WTC11 (cell line): ENCODE data around the gene RASGRP4. TPM values are rescaled to one million over a fixed set of nuclear protein-coding genes. Genes with fewer than 3 reads are reported as not detected.

Experiments
- ATAC-seq: fragments of 200-7000 bp; cut with Tn5 transposase; 2 replicates; pipeline ENCODE4 v1.10.0; 2021; ENCODE audit warnings: mild to moderate bottlenecking, moderate library complexity
- CTCF ChIA-PET: fragments of 300-600 bp; sonication (Branson Sonifier 250); formaldehyde crosslinking; loops from one replicate; lab custom pipeline; 2021; ENCODE audit warnings: antibody characterized with exemption; lab: Charles Lee
- POLR2A ChIA-PET: fragments of 350-600 bp; sonication (Branson Sonifier 250); formaldehyde crosslinking; loops from one replicate; lab custom pipeline; 2021; ENCODE audit warnings: antibody characterized with exemption; lab: Charles Lee
- DNase-seq: peaks from one replicate; pipeline ENCODE4 v3.0.0; 2021; ENCODE audit warnings: low spot score
- H3K27ac Mint-ChIP-seq: 2 replicates; pipeline ENCODE4 v1.8.0; 2021; ENCODE audit warnings: mixed read lengths
- H3K27me3 Mint-ChIP-seq: 2 replicates; pipeline ENCODE4 v1.8.0; 2021; ENCODE audit warnings: low read depth, mild to moderate bottlenecking, moderate library complexity, mixed read lengths
- H3K36me3 Mint-ChIP-seq: 2 replicates; pipeline ENCODE4 v1.8.0; 2021; ENCODE audit warnings: mixed read lengths
- H3K4me1 Mint-ChIP-seq: 2 replicates; pipeline ENCODE4 v1.8.0; 2022; ENCODE audit warnings: mixed read lengths
- H3K4me3 Mint-ChIP-seq: 2 replicates; pipeline ENCODE4 v1.8.0; 2021; ENCODE audit warnings: mild to moderate bottlenecking, moderate library complexity, mixed read lengths
- H3K9me3 Mint-ChIP-seq: 2 replicates; pipeline ENCODE4 v1.8.0; 2021; ENCODE audit warnings: mixed read lengths
- CBFB ChIP-seq: sonication (generic); formaldehyde crosslinking; IDR thresholded peaks from 2 replicates; pipeline ENCODE4 v1.8.1; 2022; ENCODE audit warnings: mild to moderate bottlenecking, low read depth, missing genetic modification reagents
- CREM ChIP-seq: sonication (generic); formaldehyde crosslinking; IDR thresholded peaks from 2 replicates; pipeline ENCODE4 v1.8.1; 2022; ENCODE audit warnings: mild to moderate bottlenecking, missing genetic modification reagents, moderate library complexity
- EMX1 ChIP-seq: fragments of 250-450 bp; sonication (Bioruptor Pico); IDR thresholded peaks from 2 replicates; pipeline ENCODE4 v1.8.0; 2021; ENCODE audit warnings: mild to moderate bottlenecking
- FOXP1 ChIP-seq: sonication (generic); formaldehyde crosslinking; IDR thresholded peaks from 2 replicates; pipeline ENCODE4 v1.8.0; 2022; ENCODE audit warnings: missing genetic modification reagents, mild to moderate bottlenecking, moderate library complexity, borderline replicate concordance
- GTF2I ChIP-seq: fragments of 250-450 bp; sonication (Bioruptor Pico); conservative IDR thresholded peaks from 2 replicates; pipeline ENCODE4 v1.4.0; 2021; ENCODE audit warnings: mild to moderate bottlenecking
- IRF2 ChIP-seq: sonication (generic); formaldehyde crosslinking; IDR thresholded peaks from 2 replicates; pipeline ENCODE4 v1.8.0; 2022; ENCODE audit warnings: low read depth, missing genetic modification reagents, borderline replicate concordance
- JUN ChIP-seq: sonication (generic); formaldehyde crosslinking; IDR thresholded peaks from 2 replicates; pipeline ENCODE4 v1.8.0; 2023; ENCODE audit warnings: mild to moderate bottlenecking, missing genetic modification reagents
- NFYB ChIP-seq: sonication (generic); formaldehyde crosslinking; conservative IDR thresholded peaks from 2 replicates; pipeline ENCODE4 v1.8.0; 2022; ENCODE audit warnings: low read depth, missing genetic modification reagents
- RELA ChIP-seq: sonication (generic); formaldehyde crosslinking; IDR thresholded peaks from 2 replicates; pipeline ENCODE4 v1.8.1; 2022; ENCODE audit warnings: missing genetic modification reagents, mild to moderate bottlenecking, borderline replicate concordance
- SP1 ChIP-seq: sonication (generic); formaldehyde crosslinking; conservative IDR thresholded peaks from 2 replicates; pipeline ENCODE4 v1.8.1; 2022; ENCODE audit warnings: missing genetic modification reagents
- ZNF121 ChIP-seq: sonication (generic); formaldehyde crosslinking; IDR thresholded peaks from 2 replicates; pipeline ENCODE4 v1.8.0; 2023; ENCODE audit warnings: missing genetic modification reagents
- ZNF263 ChIP-seq: sonication (generic); formaldehyde crosslinking; IDR thresholded peaks from 2 replicates; pipeline ENCODE4 v1.8.1; 2022; ENCODE audit warnings: low read depth, mild to moderate bottlenecking, moderate library complexity, missing genetic modification reagents
- ZNF317 ChIP-seq: sonication (generic); formaldehyde crosslinking; IDR thresholded peaks from 2 replicates; pipeline ENCODE4 v1.8.1; 2023; ENCODE audit warnings: low read depth, mild to moderate bottlenecking, moderate library complexity, missing genetic modification reagents, borderline replicate concordance
- ZNF396 ChIP-seq: fragments of 250-450 bp; sonication (Bioruptor Pico); IDR thresholded peaks from 2 replicates; pipeline ENCODE4 v1.8.0; 2021; ENCODE audit warnings: mild to moderate bottlenecking, moderate library complexity, borderline replicate concordance
- ZNF416 ChIP-seq: fragments of 250-450 bp; sonication (Bioruptor Pico); IDR thresholded peaks from 2 replicates; pipeline ENCODE4 v1.9.0; 2021; ENCODE audit warnings: mild to moderate bottlenecking, inconsistent platforms
- total RNA-seq: library from RNA; stranded (reverse); gene quantifications from 3 replicates; pipeline ENCODE4 v1.2.3, GENCODE V29; 2021
- TF ChIP-seq, protein P1 (sequence below): sonication (generic); formaldehyde crosslinking; IDR thresholded peaks from 2 replicates; pipeline ENCODE4 v1.8.1; 2023; ENCODE audit warnings: mild to moderate bottlenecking, moderate library complexity, missing genetic modification reagents
- TF ChIP-seq, protein P2 (sequence below): sonication (generic); formaldehyde crosslinking; IDR thresholded peaks from 2 replicates; pipeline ENCODE4 v1.8.1; 2022; ENCODE audit warnings: low read depth, missing genetic modification reagents, borderline replicate concordance
- TF ChIP-seq, protein P3 (sequence below): fragments of 250-450 bp; sonication (Bioruptor Pico); conservative IDR thresholded peaks from 2 replicates; pipeline ENCODE4 v1.9.0; 2021; ENCODE audit warnings: mild to moderate bottlenecking
- TF ChIP-seq, protein P4 (sequence below): sonication (generic); formaldehyde crosslinking; IDR thresholded peaks from 2 replicates; pipeline ENCODE4 v1.8.1; 2022; ENCODE audit warnings: mild to moderate bottlenecking, missing genetic modification reagents, moderate library complexity, borderline replicate concordance
- TF ChIP-seq, protein P5 (sequence below): sonication (generic); formaldehyde crosslinking; IDR thresholded peaks from 2 replicates; pipeline ENCODE4 v1.8.0; 2023; ENCODE audit warnings: missing genetic modification reagents
- TF ChIP-seq, protein P6 (sequence below): fragments of 250-450 bp; sonication (Bioruptor Pico); IDR thresholded peaks from 2 replicates; pipeline ENCODE4 v2.1.2; 2022; ENCODE audit warnings: mild to moderate bottlenecking, moderate library complexity
- TF ChIP-seq, protein P7 (sequence below): sonication (generic); formaldehyde crosslinking; IDR thresholded peaks from 2 replicates; pipeline ENCODE4 v1.8.1; 2022; ENCODE audit warnings: missing genetic modification reagents, borderline replicate concordance

The RASGRP4 gene
- total RNA-seq, 1 experiment from 2014 or later, result 2.5 TPM

DNA sequence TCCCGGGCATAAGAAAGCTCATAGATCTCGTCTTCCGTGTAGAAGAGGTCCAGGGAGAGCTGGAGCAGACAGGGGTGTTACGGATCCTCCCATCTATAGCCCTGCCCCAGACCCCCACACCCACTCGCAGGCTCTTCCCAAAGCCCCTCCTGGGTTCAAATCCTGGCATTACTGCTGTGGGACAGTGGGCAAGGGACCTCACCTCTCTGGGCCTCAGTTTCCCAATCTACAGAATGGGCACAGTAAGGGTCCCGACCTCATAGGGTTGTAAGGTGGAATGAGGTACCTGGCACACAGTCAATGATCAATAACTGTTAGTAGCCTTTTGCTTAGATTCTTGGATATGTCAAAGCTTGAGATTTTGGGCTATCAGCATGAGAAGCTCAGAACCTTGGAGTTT, 12.6 kb downstream of the RASGRP4 start:
- H3K9me3 Mint-ChIP-seq, result no peaks in the 10 kb centered on the region
- no peak for ATAC-seq
- TF ChIP-seq JUN (CRISPR knock-in tag), result no peak
- DNase-seq, result no peak
- no peak overlapping the region for H3K27ac Mint-ChIP-seq
- H3K27me3 Mint-ChIP-seq, result peaks cover 5% of the 10 kb centered on the region
- POLR2A ChIA-PET, result interaction anchor here (0.5 kb wide), 1 partner anchor 100 kb away, joined by 3 read pairs; no protein-coding TSS in a partner anchor
- peaks cover 11% of the 10 kb centered on the region for H3K4me1 Mint-ChIP-seq
- no peak overlapping the region for H3K4me3 Mint-ChIP-seq
- no peaks in the 10 kb centered on the region for H3K36me3 Mint-ChIP-seq
- CTCF ChIA-PET, result interaction anchor here (1.2 to 4.9 kb wide), 3 partner anchors 11 to 65 kb away, joined by 3 to 50 read pairs (median 12); partner anchors contain the start of genes FAM98C and RASGRP4

DNA sequence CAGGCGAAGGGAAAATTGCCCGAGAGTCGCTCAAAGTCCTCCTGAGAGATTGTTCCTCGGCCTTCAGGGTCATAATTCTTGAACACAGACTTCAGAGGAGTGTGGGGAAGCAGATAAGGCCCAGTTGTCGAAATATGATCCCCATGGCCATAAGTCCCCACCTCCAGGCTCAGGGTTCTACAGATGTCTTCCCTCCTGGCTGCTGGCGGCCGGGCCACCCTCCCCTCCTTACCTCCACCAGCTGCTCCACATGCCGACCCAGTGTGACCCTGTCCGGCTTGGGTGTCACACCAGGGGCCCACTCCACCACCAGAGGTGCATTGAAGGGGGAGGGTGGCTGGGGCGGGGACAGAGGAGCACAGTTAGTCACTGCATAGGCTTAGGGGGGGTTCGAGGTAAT, 13.1 kb downstream of the RASGRP4 start:
- no peak for TF ChIP-seq JUN (CRISPR knock-in tag)
- TF ChIP-seq, protein P1, sequence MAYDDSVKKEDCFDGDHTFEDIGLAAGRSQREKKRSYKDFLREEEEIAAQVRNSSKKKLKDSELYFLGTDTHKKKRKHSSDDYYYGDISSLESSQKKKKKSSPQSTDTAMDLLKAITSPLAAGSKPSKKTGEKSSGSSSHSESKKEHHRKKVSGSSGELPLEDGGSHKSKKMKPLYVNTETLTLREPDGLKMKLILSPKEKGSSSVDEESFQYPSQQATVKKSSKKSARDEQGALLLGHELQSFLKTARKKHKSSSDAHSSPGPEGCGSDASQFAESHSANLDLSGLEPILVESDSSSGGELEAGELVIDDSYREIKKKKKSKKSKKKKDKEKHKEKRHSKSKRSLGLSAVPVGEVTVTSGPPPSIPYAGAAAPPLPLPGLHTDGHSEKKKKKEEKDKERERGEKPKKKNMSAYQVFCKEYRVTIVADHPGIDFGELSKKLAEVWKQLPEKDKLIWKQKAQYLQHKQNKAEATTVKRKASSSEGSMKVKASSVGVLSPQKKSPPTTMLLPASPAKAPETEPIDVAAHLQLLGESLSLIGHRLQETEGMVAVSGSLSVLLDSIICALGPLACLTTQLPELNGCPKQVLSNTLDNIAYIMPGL (CRISPR knock-in tag), result no peak
- TF ChIP-seq CREM (CRISPR knock-in tag), result no peak
- TF ChIP-seq IRF2 (CRISPR knock-in tag), result no peak
- no peak for TF ChIP-seq RELA (CRISPR knock-in tag)
- no peak for TF ChIP-seq EMX1 (CRISPR knock-in tag)
- TF ChIP-seq FOXP1 (CRISPR knock-in tag), result no peak
- no peaks in the 10 kb centered on the region for H3K36me3 Mint-ChIP-seq
- ChIA-PET POLR2A (interaction anchor here (0.5 kb wide), 1 partner anchor 100 kb away, joined by 3 read pairs; no protein-coding TSS in a partner anchor), CTCF (interaction anchor here (4.9 kb wide), 1 partner anchor 10 kb away, joined by 50 read pairs; the partner anchor contains the start of gene FAM98C)
- H3K27me3 Mint-ChIP-seq, result peaks cover under 1% of the 10 kb centered on the region
- peaks cover 8% of the 10 kb centered on the region for H3K4me1 Mint-ChIP-seq
- H3K27ac Mint-ChIP-seq, result no peak overlapping the region
- ATAC-seq (no peak), DNase-seq (no peak)
- no peak overlapping the region for H3K4me3 Mint-ChIP-seq
- H3K9me3 Mint-ChIP-seq, result no peaks in the 10 kb centered on the region

DNA sequence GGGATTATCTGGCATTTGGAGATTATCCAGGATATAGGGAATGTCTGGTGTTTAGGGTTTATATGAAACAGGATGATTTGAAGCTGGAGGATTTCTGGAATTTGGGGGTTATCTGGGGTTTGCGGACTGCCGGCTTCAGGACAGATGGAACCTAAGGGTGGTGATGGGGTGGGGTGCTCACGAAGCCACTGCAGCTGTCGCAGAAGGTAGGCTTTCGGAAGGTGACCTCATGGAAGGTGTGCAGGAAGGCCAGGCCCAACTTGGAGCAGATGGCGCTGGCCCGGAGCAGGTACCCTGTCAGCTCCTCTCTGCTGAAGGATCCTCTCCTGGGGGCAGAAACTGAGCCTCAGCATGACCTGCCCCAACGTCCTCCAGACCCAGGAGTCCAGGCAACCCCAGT, 13.5 kb downstream of the RASGRP4 start:
- ChIA-PET POLR2A (no interaction called here), CTCF (interaction anchor here (4.9 kb wide), 1 partner anchor 10 kb away, joined by 50 read pairs; the partner anchor contains the start of gene FAM98C)
- no peaks in the 10 kb centered on the region for H3K9me3 Mint-ChIP-seq
- TF ChIP-seq ZNF263 (CRISPR knock-in tag), result no peak
- TF ChIP-seq ZNF317 (CRISPR knock-in tag), result no peak
- no peak for TF ChIP-seq ZNF416 (CRISPR knock-in tag)
- no peak for TF ChIP-seq ZNF396 (CRISPR knock-in tag)
- TF ChIP-seq, protein P2, sequence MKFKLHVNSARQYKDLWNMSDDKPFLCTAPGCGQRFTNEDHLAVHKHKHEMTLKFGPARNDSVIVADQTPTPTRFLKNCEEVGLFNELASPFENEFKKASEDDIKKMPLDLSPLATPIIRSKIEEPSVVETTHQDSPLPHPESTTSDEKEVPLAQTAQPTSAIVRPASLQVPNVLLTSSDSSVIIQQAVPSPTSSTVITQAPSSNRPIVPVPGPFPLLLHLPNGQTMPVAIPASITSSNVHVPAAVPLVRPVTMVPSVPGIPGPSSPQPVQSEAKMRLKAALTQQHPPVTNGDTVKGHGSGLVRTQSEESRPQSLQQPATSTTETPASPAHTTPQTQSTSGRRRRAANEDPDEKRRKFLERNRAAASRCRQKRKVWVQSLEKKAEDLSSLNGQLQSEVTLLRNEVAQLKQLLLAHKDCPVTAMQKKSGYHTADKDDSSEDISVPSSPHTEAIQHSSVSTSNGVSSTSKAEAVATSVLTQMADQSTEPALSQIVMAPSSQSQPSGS, result no peak
- TF ChIP-seq ZNF121, result no peak
- no peak for TF ChIP-seq SP1 (CRISPR knock-in tag)
- TF ChIP-seq CBFB (CRISPR knock-in tag), result no peak
- no peak for TF ChIP-seq NFYB
- TF ChIP-seq, protein P3, sequence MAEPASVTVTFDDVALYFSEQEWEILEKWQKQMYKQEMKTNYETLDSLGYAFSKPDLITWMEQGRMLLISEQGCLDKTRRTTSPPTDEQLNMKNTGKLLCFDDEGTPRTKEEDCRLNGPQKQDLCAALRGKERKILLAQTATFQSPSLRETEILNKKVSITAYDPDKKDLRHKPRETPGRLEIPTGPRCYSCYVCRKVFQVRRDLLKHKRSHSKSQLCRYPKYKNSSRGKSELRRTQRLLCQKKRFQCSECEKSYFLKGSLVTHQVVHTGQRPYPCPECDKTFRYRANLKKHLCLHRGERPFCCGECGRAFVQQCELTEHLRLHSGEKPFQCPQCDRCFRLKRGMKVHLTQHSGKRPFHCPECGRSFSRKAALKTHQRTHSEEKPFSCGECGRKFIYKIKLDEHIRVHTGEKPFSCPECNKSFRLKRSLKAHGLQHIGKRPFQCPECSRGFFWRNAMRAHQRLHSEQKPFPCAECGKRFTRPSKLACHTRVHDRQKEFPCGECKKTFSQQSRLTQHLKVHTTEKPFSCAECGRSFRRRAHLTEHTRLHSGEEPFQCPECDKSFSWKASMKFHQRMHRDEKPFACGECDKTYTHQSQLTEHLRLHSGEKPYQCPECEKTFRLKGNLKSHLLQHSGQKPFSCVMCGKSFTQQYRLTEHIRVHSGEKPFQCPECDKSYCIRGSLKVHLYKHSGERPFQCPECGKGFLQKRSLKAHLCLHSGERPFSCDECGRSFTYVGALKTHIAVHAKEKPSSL, result no peak
- TF ChIP-seq GTF2I (CRISPR knock-in tag), result no peak
- TF ChIP-seq, protein P4, sequence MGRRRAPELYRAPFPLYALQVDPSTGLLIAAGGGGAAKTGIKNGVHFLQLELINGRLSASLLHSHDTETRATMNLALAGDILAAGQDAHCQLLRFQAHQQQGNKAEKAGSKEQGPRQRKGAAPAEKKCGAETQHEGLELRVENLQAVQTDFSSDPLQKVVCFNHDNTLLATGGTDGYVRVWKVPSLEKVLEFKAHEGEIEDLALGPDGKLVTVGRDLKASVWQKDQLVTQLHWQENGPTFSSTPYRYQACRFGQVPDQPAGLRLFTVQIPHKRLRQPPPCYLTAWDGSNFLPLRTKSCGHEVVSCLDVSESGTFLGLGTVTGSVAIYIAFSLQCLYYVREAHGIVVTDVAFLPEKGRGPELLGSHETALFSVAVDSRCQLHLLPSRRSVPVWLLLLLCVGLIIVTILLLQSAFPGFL (CRISPR knock-in tag), result no peak
- TF ChIP-seq, protein P5, sequence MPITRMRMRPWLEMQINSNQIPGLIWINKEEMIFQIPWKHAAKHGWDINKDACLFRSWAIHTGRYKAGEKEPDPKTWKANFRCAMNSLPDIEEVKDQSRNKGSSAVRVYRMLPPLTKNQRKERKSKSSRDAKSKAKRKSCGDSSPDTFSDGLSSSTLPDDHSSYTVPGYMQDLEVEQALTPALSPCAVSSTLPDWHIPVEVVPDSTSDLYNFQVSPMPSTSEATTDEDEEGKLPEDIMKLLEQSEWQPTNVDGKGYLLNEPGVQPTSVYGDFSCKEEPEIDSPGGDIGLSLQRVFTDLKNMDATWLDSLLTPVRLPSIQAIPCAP (CRISPR knock-in tag), result no peak
- TF ChIP-seq, protein P6, sequence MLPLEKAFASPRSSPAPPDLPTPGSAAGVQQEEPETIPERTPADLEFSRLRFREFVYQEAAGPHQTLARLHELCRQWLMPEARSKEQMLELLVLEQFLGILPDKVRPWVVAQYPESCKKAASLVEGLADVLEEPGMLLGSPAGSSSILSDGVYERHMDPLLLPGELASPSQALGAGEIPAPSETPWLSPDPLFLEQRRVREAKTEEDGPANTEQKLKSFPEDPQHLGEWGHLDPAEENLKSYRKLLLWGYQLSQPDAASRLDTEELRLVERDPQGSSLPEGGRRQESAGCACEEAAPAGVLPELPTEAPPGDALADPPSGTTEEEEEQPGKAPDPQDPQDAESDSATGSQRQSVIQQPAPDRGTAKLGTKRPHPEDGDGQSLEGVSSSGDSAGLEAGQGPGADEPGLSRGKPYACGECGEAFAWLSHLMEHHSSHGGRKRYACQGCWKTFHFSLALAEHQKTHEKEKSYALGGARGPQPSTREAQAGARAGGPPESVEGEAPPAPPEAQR (CRISPR knock-in tag), result no peak
- TF ChIP-seq, protein P7, sequence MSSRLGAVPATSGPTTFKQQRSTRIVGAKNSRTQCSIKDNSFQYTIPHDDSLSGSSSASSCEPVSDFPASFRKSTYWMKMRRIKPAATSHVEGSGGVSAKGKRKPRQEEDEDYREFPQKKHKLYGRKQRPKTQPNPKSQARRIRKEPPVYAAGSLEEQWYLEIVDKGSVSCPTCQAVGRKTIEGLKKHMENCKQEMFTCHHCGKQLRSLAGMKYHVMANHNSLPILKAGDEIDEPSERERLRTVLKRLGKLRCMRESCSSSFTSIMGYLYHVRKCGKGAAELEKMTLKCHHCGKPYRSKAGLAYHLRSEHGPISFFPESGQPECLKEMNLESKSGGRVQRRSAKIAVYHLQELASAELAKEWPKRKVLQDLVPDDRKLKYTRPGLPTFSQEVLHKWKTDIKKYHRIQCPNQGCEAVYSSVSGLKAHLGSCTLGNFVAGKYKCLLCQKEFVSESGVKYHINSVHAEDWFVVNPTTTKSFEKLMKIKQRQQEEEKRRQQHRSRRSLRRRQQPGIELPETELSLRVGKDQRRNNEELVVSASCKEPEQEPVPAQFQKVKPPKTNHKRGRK (CRISPR knock-in tag), result no peak

More for the DNA sequence above, 13.5 kb downstream of the RASGRP4 start:
- ATAC-seq, result no peak
- Mint-ChIP-seq H3K4me3 (no peak overlapping the region), H3K4me1 (peaks cover 6% of the 10 kb centered on the region), H3K27ac (no peak overlapping the region), H3K27me3 (no peaks in the 10 kb centered on the region; the same call in 1 of the 2 replicates), H3K36me3 (no peaks in the 10 kb centered on the region)
- no peak for DNase-seq
